GM19455 (cell line): Measurements from ENCODE around the gene L3MBTL1.
A peak's percentile ranks its signal among the peaks of the same experiment; 100 is the strongest.

Experiments used
- ATAC-seq: cut with Tn5 transposase; IDR thresholded peaks from one replicate; pipeline ENCODE4 v1.9.1; 2021; ENCODE audit not compliant: unreplicated experiment

The L3MBTL1 gene

DNA sequence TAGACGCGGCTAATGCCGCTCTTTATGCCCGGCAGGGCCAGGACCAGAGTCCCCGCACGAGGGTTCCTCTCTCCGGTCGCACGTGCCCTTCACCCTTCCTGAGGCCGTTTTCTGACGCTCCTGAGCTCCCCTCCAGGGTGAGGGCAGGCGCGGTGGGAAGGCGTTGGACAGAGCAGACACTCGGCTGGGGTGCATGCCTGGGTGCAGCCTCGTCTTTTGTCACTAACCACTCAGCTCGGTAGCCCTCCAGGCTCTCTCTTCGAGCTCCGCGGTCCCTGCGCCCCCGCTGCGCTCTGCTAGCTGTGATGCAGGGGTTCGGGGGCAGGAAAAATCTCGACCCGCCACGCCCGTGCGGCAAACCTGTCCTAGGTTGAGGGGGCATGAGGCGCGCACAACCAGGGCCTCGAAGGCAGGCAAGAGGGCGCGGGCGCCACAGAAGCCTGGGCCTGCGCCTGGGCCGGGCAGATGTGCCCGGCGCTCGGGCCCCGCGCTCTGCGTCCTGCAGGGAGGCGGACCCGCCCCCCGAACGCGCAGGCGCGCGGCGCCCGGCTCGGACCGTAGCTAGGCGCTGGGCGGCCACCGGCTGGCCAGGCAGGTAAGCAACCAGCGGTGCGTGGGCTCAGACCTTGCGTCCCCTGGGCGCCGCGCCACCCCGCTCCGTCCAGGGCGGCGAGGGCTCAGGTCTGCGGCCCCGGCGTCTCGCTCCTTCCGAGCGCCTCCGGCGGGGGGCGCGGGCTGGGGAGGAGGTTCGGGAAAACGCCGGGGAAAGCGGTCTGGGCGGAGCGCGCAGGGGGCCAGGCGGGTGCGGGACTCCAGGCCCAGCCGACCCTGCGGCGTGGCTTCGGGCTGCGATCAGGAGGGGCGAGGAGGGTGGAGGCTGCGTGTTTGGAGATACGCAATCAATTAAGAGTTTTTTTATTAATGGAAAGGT, at the start of gene L3MBTL1:
Gene L3MBTL1, plus strand, starts transcription at position 548 of the 931 bp plus-strand sequence. CDS start 5,807 bp downstream, outside the sequence.
- no peak for ATAC-seq

DNA sequence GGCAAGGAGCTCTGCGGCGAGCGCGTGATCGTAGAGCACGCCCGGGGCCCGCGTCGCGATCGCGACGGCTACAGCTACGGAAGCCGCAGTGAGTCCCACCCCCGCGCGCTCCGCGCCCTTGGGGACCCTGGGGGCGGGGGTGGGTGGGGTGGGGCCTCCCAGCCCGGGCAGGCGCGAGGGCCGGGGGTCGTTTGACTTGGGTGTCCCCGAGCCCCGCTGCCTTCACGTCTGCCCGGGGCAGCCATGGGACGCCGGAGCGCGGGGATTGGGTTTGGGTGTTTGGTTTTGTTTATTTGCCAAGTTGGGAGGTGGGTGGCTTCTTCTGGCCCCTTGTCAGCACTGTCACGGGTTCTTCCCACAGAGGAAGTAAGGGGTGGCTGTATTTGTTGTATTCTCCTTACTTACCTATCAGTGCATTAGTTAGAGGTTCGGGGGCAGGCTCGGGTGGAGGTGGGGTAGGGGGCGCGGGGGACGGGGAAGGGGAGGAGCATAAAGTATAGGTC, 49.0 kb upstream of the L3MBTL1 start:
- no peak for ATAC-seq

DNA sequence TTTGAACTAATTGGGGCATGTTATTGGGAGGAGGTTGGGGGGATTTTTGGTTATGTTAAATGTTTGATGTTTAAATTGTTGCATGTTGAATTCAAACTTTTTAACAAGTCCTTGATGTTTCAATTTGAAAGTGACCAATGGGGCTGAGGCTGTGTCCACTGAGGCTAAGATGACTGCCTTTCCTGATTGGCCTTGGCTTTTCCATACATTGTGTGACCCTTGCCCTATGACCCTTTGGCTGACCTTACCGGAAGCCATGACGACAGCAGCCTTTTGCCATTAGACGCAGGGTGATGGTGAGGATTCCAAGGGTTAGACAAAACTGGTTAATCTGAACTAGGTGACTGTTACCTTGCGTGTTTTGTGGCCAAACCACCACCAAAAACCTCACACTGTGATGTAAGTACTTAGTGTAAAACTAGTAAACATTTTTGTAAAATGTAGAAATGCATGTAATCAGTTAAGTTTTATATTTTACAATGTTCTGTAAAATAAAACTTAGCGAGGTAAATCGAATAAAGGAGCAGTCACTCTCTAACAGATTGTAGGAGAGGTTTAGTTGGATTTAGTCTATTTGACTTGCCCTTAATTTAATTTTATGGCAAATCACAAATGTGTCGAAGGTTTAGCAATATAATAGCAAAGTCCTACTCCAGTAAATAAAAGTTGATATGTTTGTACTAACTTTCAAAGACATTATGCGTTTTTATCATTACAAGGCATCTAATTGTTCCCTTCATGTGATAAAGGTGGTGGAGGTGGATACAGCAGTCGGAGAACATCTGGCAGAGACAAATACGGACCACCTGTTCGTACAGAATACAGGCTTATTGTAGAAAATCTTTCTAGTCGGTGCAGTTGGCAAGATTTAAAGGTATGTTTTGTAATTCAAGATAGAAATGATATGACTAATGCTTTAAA, 48.2 kb upstream of the L3MBTL1 start:
- no peak for ATAC-seq

DNA sequence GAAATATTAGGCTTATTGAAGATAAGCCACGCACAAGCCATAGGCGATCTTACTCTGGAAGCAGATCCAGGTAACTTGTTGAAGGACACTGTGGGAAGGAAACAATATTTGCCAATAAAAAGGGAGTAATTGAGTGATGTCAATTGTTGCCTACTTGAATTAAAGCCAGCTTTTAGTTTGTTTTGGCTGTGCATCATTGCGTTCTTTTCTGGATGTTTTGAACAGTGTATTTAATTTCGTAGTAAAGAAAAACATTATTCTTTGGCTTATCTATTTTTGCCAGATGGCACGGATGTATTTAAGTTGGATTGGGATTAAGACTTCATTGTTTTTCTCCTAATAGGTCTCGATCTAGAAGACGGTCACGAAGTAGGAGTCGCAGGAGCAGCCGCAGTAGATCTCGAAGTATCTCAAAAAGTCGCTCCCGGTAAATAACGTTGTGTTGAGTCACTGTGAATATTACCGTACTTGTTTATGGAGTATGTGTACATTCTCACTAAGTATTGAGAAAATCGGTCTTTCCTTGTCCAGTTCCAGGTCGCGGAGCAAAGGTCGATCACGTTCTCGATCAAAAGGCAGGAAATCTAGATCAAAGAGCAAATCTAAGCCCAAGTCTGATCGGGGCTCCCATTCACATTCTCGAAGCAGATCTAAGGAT, 47.2 kb upstream of the L3MBTL1 start:
- no peak for ATAC-seq

DNA sequence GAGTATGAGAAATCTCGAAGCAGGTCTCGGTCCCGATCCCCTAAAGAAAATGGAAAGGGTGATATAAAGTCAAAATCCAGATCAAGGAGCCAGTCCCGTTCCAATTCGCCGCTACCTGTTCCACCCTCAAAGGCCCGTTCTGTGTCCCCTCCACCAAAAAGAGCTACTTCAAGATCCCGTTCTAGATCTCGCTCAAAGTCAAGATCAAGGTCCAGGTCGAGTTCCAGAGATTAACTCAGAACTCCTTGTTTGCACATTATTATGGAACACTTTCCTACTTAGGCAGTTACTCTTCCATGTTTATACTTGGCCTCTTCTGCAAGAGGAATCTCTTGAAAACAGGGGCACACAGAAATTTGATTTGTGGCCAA, 46.7 kb upstream of the L3MBTL1 start:
- ATAC-seq = no peak

DNA sequence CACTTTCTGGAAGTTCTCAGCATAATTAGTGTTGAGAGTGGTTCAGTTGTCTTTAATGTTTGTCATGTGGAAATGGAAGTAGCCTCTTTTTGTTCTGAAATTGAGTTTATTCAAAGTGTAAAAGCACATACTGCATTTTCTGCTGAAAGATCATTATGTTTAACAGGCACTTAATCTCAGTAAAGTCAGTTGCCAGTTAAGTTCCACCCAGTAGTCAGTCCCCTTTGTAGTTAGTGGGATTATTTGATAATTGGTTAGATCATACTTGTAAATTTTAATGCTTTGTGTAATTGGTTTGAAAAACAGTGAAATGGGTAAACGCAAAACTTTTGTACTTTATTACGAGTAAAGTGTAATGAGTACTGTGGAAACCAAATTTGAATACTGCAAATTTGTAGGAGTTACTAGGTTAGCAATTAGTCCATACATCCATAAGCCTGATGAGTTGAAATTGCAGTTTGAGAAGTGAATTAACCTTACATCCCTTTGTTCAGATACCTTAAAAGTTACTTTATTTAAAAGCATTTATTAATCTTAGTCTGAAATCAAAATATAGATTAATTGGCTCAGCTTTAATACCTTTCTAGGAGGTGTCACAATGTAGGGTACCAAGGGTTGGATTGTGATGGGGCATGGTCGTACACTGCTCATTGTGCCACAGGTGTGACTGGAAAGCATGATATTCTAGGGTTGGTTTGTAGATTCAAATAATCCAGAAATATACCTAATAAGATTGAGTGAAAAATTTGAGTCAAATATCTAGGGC, 45.4 kb upstream of the L3MBTL1 start:
- ATAC-seq = no peak

DNA sequence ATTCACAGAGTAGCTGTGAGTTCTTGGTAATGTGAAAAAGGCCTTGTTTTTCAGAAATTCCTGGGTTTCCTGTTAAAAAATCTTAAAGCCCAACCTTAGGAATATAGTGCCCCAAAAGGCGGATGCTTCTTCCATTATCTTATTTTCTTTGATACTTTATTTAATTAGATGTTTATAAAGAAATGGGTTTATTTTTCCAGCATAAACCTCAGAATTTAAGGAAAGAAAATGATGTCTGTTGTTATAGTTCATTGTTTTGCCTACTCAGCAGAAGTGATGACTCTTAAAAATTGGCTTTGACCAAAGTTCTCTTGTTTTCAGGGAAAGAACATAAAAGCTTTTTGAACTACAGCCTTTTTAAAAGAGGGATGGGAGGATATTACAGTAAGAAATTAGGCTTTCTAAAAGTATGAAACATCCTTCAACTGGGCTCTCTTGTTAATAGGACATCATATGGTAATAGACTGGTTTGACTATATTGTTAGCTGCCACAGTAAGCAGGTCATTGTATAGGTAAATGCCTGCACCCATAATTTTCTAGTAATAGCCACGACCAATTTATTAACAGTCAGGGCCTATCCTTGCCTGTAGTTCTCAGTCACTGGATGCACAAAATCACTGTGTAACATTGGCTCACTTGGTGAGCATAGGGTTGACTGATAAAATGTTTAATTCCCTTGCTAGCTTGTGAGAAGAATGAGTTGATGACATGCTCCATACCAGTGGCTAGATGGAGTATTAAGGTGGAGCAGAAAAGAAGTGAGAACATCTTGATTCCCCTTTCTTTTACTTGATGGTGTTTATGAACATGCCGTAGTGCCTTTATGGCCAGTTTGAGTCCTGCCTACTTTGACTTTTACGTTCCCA, 44.6 kb upstream of the L3MBTL1 start:
- ATAC-seq = no peak

DNA sequence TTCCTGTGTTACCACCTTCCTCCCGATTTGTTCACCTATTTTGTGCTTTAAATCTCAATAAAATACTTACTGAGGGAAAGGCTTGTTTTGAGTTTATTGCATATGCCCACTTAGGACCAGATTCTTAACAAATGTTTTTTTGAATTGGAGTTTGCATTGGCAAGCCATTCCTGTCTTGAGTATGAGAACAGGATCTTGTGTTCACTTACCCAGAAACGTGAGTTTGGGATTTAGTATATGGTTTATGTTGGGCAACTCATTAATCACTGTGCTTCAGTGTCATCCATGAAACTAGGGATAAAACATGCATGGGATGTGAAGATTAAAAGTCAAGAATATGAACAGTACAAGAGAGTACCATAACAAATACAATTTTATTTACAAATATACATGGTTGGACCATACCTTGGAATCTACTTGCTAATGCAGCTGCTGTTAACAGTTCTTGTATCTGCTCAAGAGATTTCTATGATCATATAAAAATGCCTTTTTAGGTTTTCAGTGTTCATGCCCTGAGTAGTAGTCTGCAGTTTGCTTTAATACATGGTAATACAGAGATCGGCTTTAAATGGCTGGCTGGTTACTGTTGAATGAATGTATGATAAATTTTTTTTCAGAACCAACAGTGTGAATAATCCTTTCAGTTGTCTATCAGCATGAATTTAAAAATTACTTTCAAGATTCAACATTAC, 43.8 kb upstream of the L3MBTL1 start:
- no peak for ATAC-seq

DNA sequence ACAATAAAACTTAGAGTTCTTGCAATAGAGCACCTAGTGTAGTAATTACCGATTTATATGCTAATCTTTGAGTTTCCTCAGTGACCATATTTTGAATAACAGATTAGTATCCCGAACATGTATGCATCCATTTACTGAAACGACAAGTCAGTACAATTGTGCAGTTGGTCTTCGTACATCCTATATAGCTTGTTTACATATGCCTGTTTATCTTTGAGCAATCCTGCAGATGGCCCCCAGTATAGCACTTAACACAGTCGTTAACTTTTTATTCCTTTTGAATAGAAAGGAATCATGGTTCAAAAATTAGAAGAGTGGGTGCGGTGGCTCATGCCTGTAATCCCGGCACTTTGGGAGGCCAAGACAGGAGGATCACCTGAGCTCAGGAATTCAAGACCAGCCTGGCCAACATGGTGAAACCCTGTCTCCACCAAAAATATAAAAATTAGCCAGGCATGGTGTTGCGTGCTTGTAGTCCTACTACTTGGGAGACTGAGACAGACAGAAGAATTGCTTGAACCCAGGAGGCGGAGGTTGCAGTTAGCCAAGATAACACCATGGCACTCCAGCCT, 43.2 kb upstream of the L3MBTL1 start:
- no peak for ATAC-seq

DNA sequence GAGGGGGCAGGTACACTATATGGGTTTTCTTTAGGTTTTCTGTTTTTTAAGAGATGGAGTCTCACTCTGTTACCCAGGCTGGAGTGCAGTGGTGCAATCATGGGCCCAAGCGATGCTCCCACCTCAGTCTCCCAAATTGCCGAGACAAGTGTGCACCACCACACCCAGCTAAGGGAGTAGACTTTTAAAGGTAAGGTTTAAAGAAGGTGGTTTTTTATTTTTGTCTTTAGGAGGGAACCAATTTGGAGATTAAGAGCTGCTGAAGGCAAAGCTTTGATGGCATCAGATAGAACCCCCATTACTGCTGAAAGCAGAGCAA, 41.9 kb upstream of the L3MBTL1 start:
- no peak for ATAC-seq

DNA sequence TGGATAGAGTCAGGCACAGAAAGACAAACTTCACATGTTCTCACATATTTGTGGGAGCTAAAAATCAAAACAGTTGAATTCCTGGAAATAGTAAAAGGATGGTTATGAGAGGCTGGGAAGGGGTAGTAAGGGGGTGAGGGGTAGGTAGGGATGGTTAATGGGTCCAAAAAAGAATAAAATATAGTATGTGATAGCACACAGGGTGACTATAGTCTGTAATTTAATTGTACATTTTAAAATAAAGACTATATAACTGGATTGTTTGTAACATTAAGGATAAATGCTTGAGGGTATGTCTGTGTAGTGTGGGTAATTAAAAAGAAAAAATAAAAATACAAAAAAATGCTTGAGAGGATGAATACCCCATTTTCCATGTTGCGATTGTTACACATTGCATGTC, 39.9 kb upstream of the L3MBTL1 start:
- ATAC-seq = no peak

DNA sequence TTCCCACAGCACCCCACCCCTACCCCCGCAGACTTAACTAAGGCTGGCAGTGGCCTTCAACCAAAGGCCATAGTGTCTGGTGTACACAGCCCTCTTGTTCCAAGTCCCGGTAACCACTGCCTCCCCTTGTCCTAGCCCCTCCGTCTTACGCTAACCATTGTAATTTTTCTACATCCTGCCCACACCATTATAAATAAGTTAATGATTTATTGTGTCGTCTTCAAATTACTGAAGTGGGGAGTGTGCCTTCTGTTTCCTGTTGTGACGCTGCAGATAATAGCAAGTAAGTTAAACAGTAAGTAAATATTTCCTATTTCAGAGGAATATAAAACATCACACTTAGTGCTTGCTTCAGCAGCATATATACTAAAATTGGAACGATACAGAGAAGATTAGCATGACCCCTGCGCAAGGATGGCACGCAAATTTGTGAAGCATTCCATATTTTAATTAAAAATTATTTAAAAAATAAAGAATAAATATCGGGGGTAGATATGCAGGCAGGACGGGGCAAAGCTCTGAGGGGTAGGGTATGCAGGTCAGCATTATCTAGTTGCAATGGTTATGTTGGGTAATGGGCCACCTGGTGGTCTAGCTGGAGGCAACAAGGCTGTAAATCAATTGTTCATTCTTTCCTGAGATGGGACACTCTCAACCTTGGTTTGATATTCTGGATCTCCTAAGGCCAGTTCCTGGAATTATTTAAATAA, 34.7 kb upstream of the L3MBTL1 start:
- no peak for ATAC-seq

DNA sequence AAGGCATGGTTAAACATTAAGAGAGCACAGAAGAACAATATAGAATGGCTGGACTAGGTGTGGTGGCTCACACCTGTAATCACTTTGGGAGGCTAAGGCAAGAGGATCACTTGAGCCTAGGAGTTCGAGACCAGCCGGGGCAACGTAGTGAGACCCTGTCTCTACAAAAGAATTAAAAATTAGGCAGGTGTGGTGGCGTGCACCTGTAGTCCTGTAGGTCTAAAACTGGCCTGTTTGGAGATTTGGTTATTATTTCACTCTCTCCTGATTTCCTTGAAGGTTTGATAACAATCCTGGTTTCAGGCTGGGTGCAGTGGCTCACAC, 34.2 kb upstream of the L3MBTL1 start:
- ATAC-seq = no peak

DNA sequence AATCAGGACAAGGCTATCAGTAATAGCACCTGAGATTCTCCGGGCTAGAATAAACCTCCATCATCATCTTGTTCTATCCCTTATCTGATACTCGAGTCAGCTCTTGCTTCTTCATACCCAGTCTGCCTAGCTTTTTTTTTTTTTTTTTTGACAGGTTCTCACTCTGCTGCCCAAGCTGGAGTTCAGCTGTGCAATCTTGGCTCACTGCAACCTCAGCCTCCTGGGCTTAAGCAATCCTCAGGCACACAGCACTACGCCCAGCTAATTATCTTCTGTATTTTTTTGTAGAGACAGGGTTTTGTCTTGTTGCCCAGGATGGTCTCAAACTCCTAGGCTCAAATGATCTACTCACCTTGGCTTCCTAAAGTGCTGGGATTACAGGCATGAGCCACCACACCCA, 30.3 kb upstream of the L3MBTL1 start:
- no peak for ATAC-seq

DNA sequence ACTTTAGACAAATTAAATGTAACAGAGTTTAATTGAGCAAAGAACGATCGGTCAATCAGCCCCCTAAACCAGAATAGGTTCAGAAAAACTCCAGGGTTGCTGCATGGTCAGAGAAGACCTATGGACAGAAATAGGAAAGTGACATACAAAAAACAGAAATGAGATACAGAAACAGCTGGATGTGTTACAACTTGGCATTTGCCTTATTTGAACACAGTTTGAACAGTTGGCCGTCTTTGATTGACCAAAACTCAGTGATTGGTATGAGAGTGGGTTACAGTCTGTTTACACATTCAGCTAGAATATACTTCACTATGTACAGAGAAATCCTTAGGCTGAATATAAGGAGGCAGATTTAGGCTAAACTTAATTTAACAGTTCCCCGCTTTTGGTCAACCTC, 29.9 kb upstream of the L3MBTL1 start:
- ATAC-seq = no peak

DNA sequence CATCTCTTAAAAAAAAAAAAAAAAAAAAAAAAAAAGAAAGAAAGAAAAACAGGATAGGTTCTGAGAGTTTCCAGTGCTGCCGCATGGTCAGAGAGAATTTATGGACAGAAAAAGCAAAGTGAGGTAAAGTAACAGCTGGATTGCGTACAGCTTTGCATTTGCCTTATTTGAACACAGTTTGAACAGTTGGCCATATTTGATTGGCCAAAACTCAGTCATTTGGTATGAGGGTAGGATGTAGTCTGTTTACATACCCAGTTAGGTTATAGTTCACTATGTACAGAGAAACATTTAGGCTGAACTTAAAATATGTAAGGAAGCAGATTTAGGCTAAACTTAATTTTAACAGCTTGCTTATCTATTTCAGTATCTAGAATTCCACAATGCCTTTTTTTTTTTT, 17.5 kb upstream of the L3MBTL1 start:
- ATAC-seq = no peak

DNA sequence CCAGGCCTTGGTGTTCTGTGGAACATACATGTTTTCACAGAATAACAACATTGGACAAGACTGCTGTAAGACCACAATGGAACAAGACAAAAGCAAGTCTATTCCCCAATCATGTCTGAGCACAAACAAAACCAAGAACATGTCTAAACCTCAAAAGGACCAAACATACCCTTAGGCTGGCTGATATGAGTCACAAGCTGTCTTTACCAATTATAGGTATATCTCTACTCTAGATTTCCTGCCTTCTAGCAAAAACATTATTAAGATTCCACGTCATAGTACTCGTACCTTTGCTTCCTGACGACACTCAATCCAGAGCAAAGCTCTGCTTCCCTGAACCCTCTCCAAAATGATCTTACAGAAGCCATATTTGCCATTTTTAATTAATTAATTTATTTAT, 15.4 kb upstream of the L3MBTL1 start:
- peak; percentile 92 for ATAC-seq

DNA sequence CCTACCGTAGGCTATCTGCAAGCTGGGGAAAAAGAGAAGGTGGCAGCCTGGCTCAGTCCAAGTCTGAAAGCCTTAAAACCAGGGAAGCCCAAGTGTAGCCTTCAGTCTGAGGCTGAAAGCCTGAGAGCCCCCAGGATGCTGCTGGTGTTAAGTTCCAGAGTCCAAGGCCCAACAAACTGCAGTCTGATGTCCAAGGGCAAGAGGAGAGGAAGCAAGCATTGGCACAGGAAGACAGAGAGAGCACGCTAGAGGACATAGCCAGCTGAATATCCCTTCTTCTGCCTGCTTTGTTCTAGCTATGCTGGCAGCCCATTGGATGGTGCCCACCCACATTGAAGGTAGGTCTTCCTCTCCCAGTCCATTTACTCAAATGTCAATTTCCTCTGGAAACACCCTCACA, 12.1 kb upstream of the L3MBTL1 start:
- no peak for ATAC-seq
